CD14-positive monocyte (primary cell): Measurements from ENCODE around the gene POP7. TPM values are rescaled to one million over a fixed set of nuclear protein-coding genes. Genes with fewer than 3 reads are reported as not detected.

ENCODE experiments used
- DNase-seq, 3 donors: peaks; one replicate each; pipeline ENCODE4 v3.0.0-alpha.2; 2011 to 2022
- H2AFZ ChIP-seq: 2 replicates; pipeline ENCODE4 v1.6.0; 2012; ENCODE audit warnings: mild to moderate bottlenecking, low read depth, low read length, inconsistent platforms; ENCODE audit not compliant: insufficient read depth, poor library complexity, severe bottlenecking
- H3K27ac ChIP-seq, 2 donors: 1 replicate in 1 of 2; 2 replicates in 1 of 2; pipeline ENCODE4 v1.5.1; 2012 to 2013; ENCODE audit warnings: low read length in 2 of 2, control low read depth in 1 of 2, inconsistent platforms in 1 of 2, low read depth in 1 of 2, mild to moderate bottlenecking in 1 of 2
- H3K27me3 ChIP-seq, 2 donors: one replicate each; pipeline versions ENCODE4 v1.6.0 to v1.6.1; 2011 to 2013; ENCODE audit warnings: low read length in 2 of 2; ENCODE audit not compliant: control insufficient read depth in 2 of 2, insufficient read depth in 2 of 2
- H3K36me3 ChIP-seq, 2 donors: replicated peaks in 1 of 2; 1 replicate in 1 of 2; 2 replicates in 1 of 2; pipeline versions ENCODE4 v1.5.1 to v1.6.1; 2012 to 2013; ENCODE audit warnings: low read length in 2 of 2, control low read depth in 1 of 2, inconsistent platforms in 1 of 2, mild to moderate bottlenecking in 1 of 2; ENCODE audit not compliant: insufficient read depth in 2 of 2, control insufficient read depth in 1 of 2
- H3K4me1 ChIP-seq, 2 donors: 1 replicate in 1 of 2; 2 replicates in 1 of 2; pipeline versions ENCODE4 v1.5.1 to v1.6.1; 2012 to 2013; ENCODE audit warnings: low read length in 2 of 2, control low read depth in 1 of 2, inconsistent platforms in 1 of 2, mild to moderate bottlenecking in 1 of 2, moderate library complexity in 1 of 2; ENCODE audit not compliant: insufficient read depth in 2 of 2, control insufficient read depth in 1 of 2
- H3K4me2 ChIP-seq: replicated peaks from 2 replicates; pipeline ENCODE3; 2012; ENCODE audit warnings: low read length, moderate library complexity, mild to moderate bottlenecking; ENCODE audit not compliant: poor library complexity, severe bottlenecking; ENCODE audit errors: extremely low read depth
- H3K4me3 ChIP-seq, 3 experiments: fragments of 200-600 bp in 1 of 3; sonication (generic) in 1 of 3; replicated peaks in 1 of 3; 1 replicate in 2 of 3; 2 replicates in 1 of 3; pipeline ENCODE4 v1.5.1; 2011 to 2013; ENCODE audit warnings: low read length in 3 of 3, mild to moderate bottlenecking in 3 of 3, control low read depth in 2 of 3, low read depth in 2 of 3, inconsistent platforms in 1 of 3, moderate library complexity in 1 of 3
- H3K79me2 ChIP-seq: 2 replicates; pipeline ENCODE4 v1.6.0; 2012; ENCODE audit warnings: mild to moderate bottlenecking, control low read depth, inconsistent platforms, low read length, moderate library complexity; ENCODE audit not compliant: insufficient read depth
- H3K9ac ChIP-seq: 2 replicates; pipeline ENCODE4 v1.6.0; 2017; ENCODE audit warnings: low read length, mild to moderate bottlenecking; ENCODE audit not compliant: insufficient read depth, poor library complexity, severe bottlenecking
- H3K9me3 ChIP-seq, 2 donors: replicated peaks in 1 of 2; 1 replicate in 1 of 2; 2 replicates in 1 of 2; pipeline versions ENCODE4 v1.5.1 to v1.6.1; 2012 to 2013; ENCODE audit warnings: low read length in 2 of 2, control low read depth in 1 of 2; ENCODE audit not compliant: control insufficient read depth in 1 of 2, insufficient read depth in 1 of 2
- H4K20me1 ChIP-seq: 2 replicates; pipeline ENCODE4 v1.6.0; 2012; ENCODE audit warnings: mild to moderate bottlenecking, low read length, control low read depth, moderate library complexity; ENCODE audit not compliant: insufficient read depth
- H3K27ac Mint-ChIP-seq, 7 donors: one replicate each; pipeline ENCODE4 v1.8.0; 2020; ENCODE audit warnings: mild to moderate bottlenecking in 7 of 7, mixed read lengths in 7 of 7, moderate library complexity in 6 of 7, inconsistent platforms in 2 of 7
- H3K27me3 Mint-ChIP-seq, 3 donors: one replicate each; pipeline ENCODE4 v1.8.0; 2021 to 2022; ENCODE audit warnings: low read depth in 3 of 3, mild to moderate bottlenecking in 3 of 3, mixed read lengths in 3 of 3, moderate library complexity in 3 of 3, inconsistent platforms in 1 of 3
- H3K36me3 Mint-ChIP-seq, 2 donors: one replicate each; pipeline ENCODE4 v1.8.0; 2020; ENCODE audit warnings: mixed read lengths in 2 of 2, inconsistent platforms in 1 of 2, mild to moderate bottlenecking in 1 of 2
- H3K4me1 Mint-ChIP-seq: one replicate; pipeline ENCODE4 v1.8.0; 2020; ENCODE audit warnings: mild to moderate bottlenecking, mixed read lengths
- H3K4me3 Mint-ChIP-seq, 2 donors: one replicate each; pipeline ENCODE4 v1.8.0; 2020; ENCODE audit warnings: mild to moderate bottlenecking in 2 of 2, mixed read lengths in 2 of 2, moderate library complexity in 1 of 2
- H3K9me3 Mint-ChIP-seq, 7 donors: one replicate each; pipeline ENCODE4 v1.8.0; 2020 to 2022; ENCODE audit warnings: mixed read lengths in 7 of 7, mild to moderate bottlenecking in 6 of 7, moderate library complexity in 6 of 7, inconsistent platforms in 2 of 7
- CTCF ChIP-seq: fragments of 200-600 bp; IDR thresholded peaks from one replicate; pipeline ENCODE4 v1.8.0; 2022; ENCODE audit warnings: antibody characterized with exemption, mild to moderate bottlenecking
- WGBS: methylation state at CpG from one replicate; pipeline ENCODE4 v1.1.5; 2013; ENCODE audit warnings: missing lambda C conversion rate; ENCODE audit not compliant: insufficient coverage; 5-methylcytosine and 5-hydroxymethylcytosine counted together
- intact Hi-C, 2 donors: fragments of 100-400 bp; cut with micrococcal nuclease; formaldehyde crosslinking; loops; one replicate each; pipeline versions ENCODE4 v1.15.0 to v1.15.1; 2023
- polyA plus RNA-seq, 3 donors: library from polyadenylated mRNA; depleted of rRNA in 1 of 3; unstranded in 2 of 3; stranded (reverse) in 1 of 3; fragments of 300-500 nt in 2 of 3; fragments of >200 nt in 1 of 3; fragmentation: Illumina TruSeq in 2 of 3; gene quantifications; 1 replicate in 2 of 3; 2 replicates in 1 of 3; pipeline ENCODE4 v1.2.3, GENCODE V29; 2012 to 2021

POP7 gene
- polyA plus RNA-seq, 3 donors = 11.1 to 48.5 (median 41.6) TPM

DNA sequence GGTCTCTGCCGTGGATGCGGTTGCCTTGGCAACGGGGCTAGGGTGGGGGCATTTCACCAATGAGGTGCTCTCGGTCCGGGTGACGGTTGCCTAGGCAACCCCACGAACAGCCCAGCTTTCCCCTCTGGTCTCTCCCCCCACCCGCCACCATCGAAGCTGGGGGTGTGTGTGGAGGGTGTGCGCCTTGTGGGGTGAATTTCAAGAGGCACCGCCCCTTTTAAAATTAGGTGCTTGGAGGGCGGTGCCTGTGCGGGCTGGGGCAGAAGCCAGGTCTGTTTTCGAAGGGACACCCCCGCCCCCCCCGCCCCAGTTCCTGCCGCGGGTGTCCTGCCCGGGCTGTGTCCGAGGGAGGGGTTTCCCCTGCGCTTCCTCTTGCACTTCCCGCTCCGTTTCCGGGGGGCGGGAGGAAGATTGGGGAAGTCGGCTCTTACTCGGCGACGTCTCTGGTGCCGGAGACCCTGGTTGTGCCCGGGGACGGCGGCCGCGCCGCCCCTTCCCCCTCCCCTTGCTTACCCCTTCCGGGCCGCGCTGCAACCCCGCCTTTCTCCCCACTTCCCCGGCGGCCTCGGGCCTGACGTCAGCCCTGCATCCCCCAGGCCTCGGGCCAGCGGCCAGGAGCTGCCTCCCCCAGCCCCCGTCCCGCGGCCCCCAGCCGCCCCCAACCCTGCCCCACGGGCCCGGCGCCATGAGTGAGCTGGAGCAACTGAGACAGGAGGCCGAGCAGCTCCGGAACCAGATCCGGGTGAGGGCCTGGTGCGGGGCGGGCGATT lies 30.2 kb upstream of the POP7 start:
- WGBS = 0% methylated on average over 7 of the region's 59 CpGs

More for the DNA sequence above, 30.2 kb upstream of the POP7 start:
- peak overlapping the region; percentile 64 to 100 (median 85) for H3K4me3 ChIP-seq
- DNase-seq = peak; percentile 89 to 97 (median 95)
- H4K20me1 ChIP-seq = peaks cover 57% of the 10 kb centered on the region
- peaks cover 30 to 42% of the 10 kb centered on the region in 2 donors for H3K36me3 Mint-ChIP-seq
- H3K27me3 Mint-ChIP-seq = peaks cover 1 to 8% (median 6%) of the 10 kb centered on the region in 3 donors
- H3K79me2 ChIP-seq = peaks cover 48% of the 10 kb centered on the region
- no peak for TF ChIP-seq CTCF
- peak overlapping the region; percentile 78 for H3K4me2 ChIP-seq
- H3K4me1 ChIP-seq = peaks cover 54 to 58% of the 10 kb centered on the region in 2 donors
- no peak overlapping the region for H2AFZ ChIP-seq
- peak overlapping the region; percentile 68 to 93 (median 86) for H3K27ac Mint-ChIP-seq
- H3K36me3 ChIP-seq = peaks cover 38 to 40% of the 10 kb centered on the region in 2 donors
- H3K27me3 ChIP-seq = no peaks in the 10 kb centered on the region
- peak overlapping the region; percentile 85 to 86 for H3K4me3 Mint-ChIP-seq
- H3K9me3 ChIP-seq = no peaks in the 10 kb centered on the region
- peak overlapping the region; percentile 89 for H3K9ac ChIP-seq
- peak overlapping the region; percentile 88 to 91 for H3K27ac ChIP-seq
- intact Hi-C loops = loop anchor here (2.0 to 10.0 kb wide), 3 partner anchors 89 to 551 kb away; partner anchors contain the start of genes FBXO24 (in 1 of the 2), LRCH4 (in 1 of the 2), MBLAC1 (in 1 of the 2) and PPP1R35 (in 1 of the 2)
- peaks cover 0 to 2% (median 0%) of the 10 kb centered on the region in 7 donors for H3K9me3 Mint-ChIP-seq
- peaks cover 44% of the 10 kb centered on the region for H3K4me1 Mint-ChIP-seq
